Airway epithelial cell (primary cell): ENCODE measurements around the gene DPF1. TPM values are rescaled to one million over a fixed set of nuclear protein-coding genes. Genes with fewer than 3 reads are reported as not detected.

Experiments used
- total RNA-seq: library from RNA; depleted of rRNA; stranded (reverse); fragments of >200 nt; gene quantifications from 2 replicates; pipeline ENCODE4 v1.2.3, GENCODE V29; 2015

The DPF1 gene
- 2.1 and 3.6 TPM in 2 replicates for total RNA-seq

GRCh38 chr19:38224014-38224862 lies at the start of gene DPF1:
TSS of gene DPF1 (minus strand) at chr19:38224222. CDS start at chr19:38224142, 80 bp downstream.

GRCh38 chr19:38264486-38265212 lies 40.6 kb upstream of the DPF1 start, which contains the start of gene SPINT2:
TSS of gene SPINT2 (plus strand) at chr19:38264573. CDS start at chr19:38264893, 320 bp downstream.

Other genes starting within 250 kb of the DPF1 start
- 18.2 and 29.3 TPM in 2 replicates for gene PPP1R14A, start 32.2 kb upstream of the DPF1 start, total RNA-seq
- 1,012 and 1,188 TPM in 2 replicates for gene SPINT2, start 40.4 kb upstream of the DPF1 start, total RNA-seq
- gene C19orf33, start 80.0 kb upstream of the DPF1 start, total RNA-seq, result 552 and 609 TPM in 2 replicates
- 68.6 and 74.6 TPM in 2 replicates for gene YIF1B, start 91.7 kb upstream of the DPF1 start, total RNA-seq
- 22.0 and 29.0 TPM in 2 replicates for gene KCNK6, start 95.6 kb upstream of the DPF1 start, total RNA-seq
- 0.88 and 0.92 TPM in 2 replicates for gene CATSPERG, start 111.6 kb upstream of the DPF1 start, total RNA-seq
- 255 and 307 TPM in 2 replicates for gene PSMD8, start 150.3 kb upstream of the DPF1 start, total RNA-seq
- gene GGN, start 163.8 kb upstream of the DPF1 start, total RNA-seq, result 0.92 and 1.2 TPM in 2 replicates
- gene SPRED3, start 164.5 kb upstream of the DPF1 start, total RNA-seq, result 1.8 and 2.0 TPM in 2 replicates
- 19.3 and 34.8 TPM in 2 replicates for gene FAM98C, start 178.9 kb upstream of the DPF1 start, total RNA-seq
- gene RASGRP4, start 202.0 kb upstream of the DPF1 start, total RNA-seq, result not detected in 2 replicates
- 0.14 and 0.35 TPM in 2 replicates for gene RYR1, start 209.5 kb upstream of the DPF1 start, total RNA-seq